Measurements from ENCODE around the gene SYNGR2.

The SYNGR2 gene

GRCh38 chr17:78132084-78132676, 36.2 kb upstream of the SYNGR2 start:
- Histone ChIP-seq H3K4ac (ENCODE audit: low read depth in 1 of 2, low read length in 2 of 2) (no peak overlapping the region), H2AK5ac (ENCODE audit: low read length, severe bottlenecking) (no peak overlapping the region), H3K4me2 (ENCODE audit: low read length, poor library complexity, severe bottlenecking) (peak overlapping the region; percentile 61), H3K27me3 (ENCODE audit: control insufficient read depth in 1 of 2, insufficient read depth in 1 of 2, low read length in 2 of 2) (peaks cover 8 to 86% of the 10 kb centered on the region in 2 experiments), H3K18ac (ENCODE audit: low read depth in 1 of 2, low read length in 2 of 2) (no peak overlapping the region), H2BK120ac (ENCODE audit: low read depth, low read length) (peak overlapping the region; percentile 81), H2BK15ac (ENCODE audit: low read depth, poor library complexity, severe bottlenecking) (peak overlapping the region; percentile 98), H2BK5ac (ENCODE audit: low read depth, low read length, poor library complexity, severe bottlenecking) (no peak overlapping the region), H3K4me3 (ENCODE audit: insufficient read depth in 1 of 2, low read depth in 1 of 2, low read length in 2 of 2) (no peak overlapping the region), H3K36me3 (ENCODE audit: control insufficient read depth in 1 of 2, insufficient read depth in 2 of 2, low read depth in 1 of 2, low read length in 2 of 2) (no peaks in the 10 kb centered on the region), H3K9me3 (ENCODE audit: control insufficient read depth, low read length) (no peaks in the 10 kb centered on the region), H3K23ac (ENCODE audit: low read length in 2 of 2) (no peak overlapping the region), H4K91ac (ENCODE audit: low read length) (peak overlapping the region; percentile 41), H3K79me1 (replicated peaks; ENCODE audit: low read length, poor library complexity, severe bottlenecking) (peaks cover 2% of the 10 kb centered on the region), H3K27ac (ENCODE audit: low read length, poor library complexity, severe bottlenecking) (no peak overlapping the region), H3K4me1 (ENCODE audit: control insufficient read depth, insufficient read depth, low read depth, low read length) (peaks cover 40% of the 10 kb centered on the region), H2BK12ac (ENCODE audit: low read length in 2 of 2) (no peak overlapping the region), H2AFZ (ENCODE audit: low read depth, low read length) (no peak overlapping the region), H3K9ac (ENCODE audit: low read length) (no peak overlapping the region), H4K8ac (ENCODE audit: low read length) (peak overlapping the region; percentile 47), H3K14ac (ENCODE audit: low read length in 2 of 2) (no peak overlapping the region)
- DNase-seq, result no peak
- WGBS, result 28% methylated on average over 32 of the region's 38 CpGs

GRCh38 chr17:78132767-78133178, 35.6 kb upstream of the SYNGR2 start:
- Histone ChIP-seq H2BK120ac (ENCODE audit: low read depth, low read length) (no peak overlapping the region), H2BK15ac (ENCODE audit: low read depth, poor library complexity, severe bottlenecking) (no peak overlapping the region), H3K27me3 (ENCODE audit: control insufficient read depth in 1 of 2, insufficient read depth in 1 of 2, low read length in 2 of 2) (peaks cover 8 to 85% of the 10 kb centered on the region in 2 experiments), H2BK5ac (ENCODE audit: low read depth, low read length, poor library complexity, severe bottlenecking) (no peak overlapping the region), H3K4me2 (ENCODE audit: low read length, poor library complexity, severe bottlenecking) (no peak overlapping the region), H3K4ac (ENCODE audit: low read depth in 1 of 2, low read length in 2 of 2) (no peak overlapping the region), H3K36me3 (ENCODE audit: control insufficient read depth in 1 of 2, insufficient read depth in 2 of 2, low read depth in 1 of 2, low read length in 2 of 2) (no peaks in the 10 kb centered on the region), H2AFZ (ENCODE audit: low read depth, low read length) (no peak overlapping the region), H3K79me1 (replicated peaks; ENCODE audit: low read length, poor library complexity, severe bottlenecking) (peaks cover 1% of the 10 kb centered on the region), H3K9ac (ENCODE audit: low read length) (no peak overlapping the region), H3K23ac (ENCODE audit: low read length in 2 of 2) (no peak overlapping the region), H3K18ac (ENCODE audit: low read depth in 1 of 2, low read length in 2 of 2) (no peak overlapping the region), H2AK5ac (ENCODE audit: low read length, severe bottlenecking) (no peak overlapping the region), H4K8ac (ENCODE audit: low read length) (no peak overlapping the region), H2BK12ac (ENCODE audit: low read length in 2 of 2) (no peak overlapping the region), H3K9me3 (ENCODE audit: control insufficient read depth, low read length) (no peaks in the 10 kb centered on the region), H3K27ac (ENCODE audit: low read length, poor library complexity, severe bottlenecking) (no peak overlapping the region), H3K14ac (ENCODE audit: low read length in 2 of 2) (no peak overlapping the region), H3K4me1 (ENCODE audit: control insufficient read depth, insufficient read depth, low read depth, low read length) (peaks cover 34% of the 10 kb centered on the region), H4K91ac (ENCODE audit: low read length) (peak overlapping the region; percentile 41), H3K4me3 (ENCODE audit: insufficient read depth in 1 of 2, low read depth in 1 of 2, low read length in 2 of 2) (no peak overlapping the region)
- DNase-seq, result no peak
- WGBS, result 90% methylated on average over 9 of the region's 9 CpGs

GRCh38 chr17:78133179-78133951, 35.0 kb upstream of the SYNGR2 start:
- H3K27me3 ChIP-seq (ENCODE audit: control insufficient read depth in 1 of 2, insufficient read depth in 1 of 2, low read length in 2 of 2), result peaks cover 8 to 87% of the 10 kb centered on the region in 2 experiments

More at GRCh38 chr17:78133179-78133951, 35.0 kb upstream of the SYNGR2 start:
- DNase-seq, result no peak
- H3K4ac ChIP-seq (ENCODE audit: low read depth in 1 of 2, low read length in 2 of 2), result no peak overlapping the region
- H3K4me1 ChIP-seq (ENCODE audit: control insufficient read depth, insufficient read depth, low read depth, low read length), result peaks cover 32% of the 10 kb centered on the region
- H2BK12ac ChIP-seq (ENCODE audit: low read length in 2 of 2), result peak overlapping the region in 1 of 2 experiments; percentile 49
- H2BK5ac ChIP-seq (ENCODE audit: low read depth, low read length, poor library complexity, severe bottlenecking), result no peak overlapping the region
- no peak overlapping the region for H3K4me3 ChIP-seq (ENCODE audit: insufficient read depth in 1 of 2, low read depth in 1 of 2, low read length in 2 of 2)
- no peak overlapping the region for H3K14ac ChIP-seq (ENCODE audit: low read length in 2 of 2)
- peak overlapping the region; percentile 26 for H2BK15ac ChIP-seq (ENCODE audit: low read depth, poor library complexity, severe bottlenecking)
- H2AFZ ChIP-seq (ENCODE audit: low read depth, low read length), result no peak overlapping the region
- no peak overlapping the region for H3K9ac ChIP-seq (ENCODE audit: low read length)
- no peak overlapping the region for H4K91ac ChIP-seq (ENCODE audit: low read length)
- H3K4me2 ChIP-seq (ENCODE audit: low read length, poor library complexity, severe bottlenecking), result no peak overlapping the region
- H2AK5ac ChIP-seq (ENCODE audit: low read length, severe bottlenecking), result no peak overlapping the region
- H3K23ac ChIP-seq (ENCODE audit: low read length in 2 of 2), result no peak overlapping the region
- no peaks in the 10 kb centered on the region for H3K9me3 ChIP-seq (ENCODE audit: control insufficient read depth, low read length)
- no peaks in the 10 kb centered on the region for H3K79me1 ChIP-seq (replicated peaks; ENCODE audit: low read length, poor library complexity, severe bottlenecking)
- no peak overlapping the region for H4K8ac ChIP-seq (ENCODE audit: low read length)
- no peak overlapping the region for H3K18ac ChIP-seq (ENCODE audit: low read depth in 1 of 2, low read length in 2 of 2)
- no peaks in the 10 kb centered on the region for H3K36me3 ChIP-seq (ENCODE audit: control insufficient read depth in 1 of 2, insufficient read depth in 2 of 2, low read depth in 1 of 2, low read length in 2 of 2)
- H3K27ac ChIP-seq (ENCODE audit: low read length, poor library complexity, severe bottlenecking), result no peak overlapping the region
- no peak overlapping the region for H2BK120ac ChIP-seq (ENCODE audit: low read depth, low read length)
- 93% methylated on average over 30 of the region's 30 CpGs for WGBS
